HG03108 (cell line): ENCODE data around the gene GRIN1.
"Not testable (repeated sequence)": the region's sequence is repeated elsewhere in the genome, so short reads cannot be mapped to it uniquely, and the experiment has no call there.

Experiments used
- ATAC-seq: cut with Tn5 transposase; IDR thresholded peaks from one replicate; pipeline ENCODE4 v1.9.1; 2021; ENCODE audit warnings: moderate library complexity; ENCODE audit not compliant: unreplicated experiment

Gene GRIN1

GRCh38 chr9:137127301-137128157 is 11.4 kb upstream of the GRIN1 start:
- no peak for ATAC-seq

- peak; percentile 2 for ATAC-seq
Measured at GRCh38 chr9:137128158-137128861, 10.6 kb upstream of the GRIN1 start.

- ATAC-seq: peak; percentile 5
Measured at GRCh38 chr9:137128862-137129455, 10.0 kb upstream of the GRIN1 start.

GRCh38 chr9:137129456-137130175 is 9.3 kb upstream of the GRIN1 start:
- ATAC-seq: peak; percentile 76

GRCh38 chr9:137130176-137130755 is 8.7 kb upstream of the GRIN1 start:
- peak; percentile 5 for ATAC-seq

- no peak for ATAC-seq
Measured at GRCh38 chr9:137134191-137134590, 4.8 kb upstream of the GRIN1 start.

- ATAC-seq: not testable (repeated sequence)
Measured at GRCh38 chr9:137135154-137135553, 3.8 kb upstream of the GRIN1 start.

- ATAC-seq: no peak
Measured at GRCh38 chr9:137136261-137136880, 2.6 kb upstream of the GRIN1 start.

GRCh38 chr9:137136881-137137607 is 1.9 kb upstream of the GRIN1 start:
- no peak for ATAC-seq

GRCh38 chr9:137138058-137138721 is 764 bp upstream of the GRIN1 start:
- ATAC-seq: no peak

GRCh38 chr9:137139468-137140150 is 655 bp downstream of the GRIN1 start:
- no peak for ATAC-seq

GRCh38 chr9:137140151-137141012 is 1.4 kb downstream of the GRIN1 start:
- ATAC-seq: no peak

- ATAC-seq: no peak
Measured at GRCh38 chr9:137141050-137141810, 2.3 kb downstream of the GRIN1 start.

- ATAC-seq: no peak
Measured at GRCh38 chr9:137141976-137142936, 3.3 kb downstream of the GRIN1 start.

GRCh38 chr9:137143459-137143858 is 4.5 kb downstream of the GRIN1 start:
- ATAC-seq: no peak
